GM23338 (cell line): ENCODE data around the gene OPRL1. TPM values are rescaled to one million over a fixed set of nuclear protein-coding genes. Genes with fewer than 3 reads are reported as not detected.

ENCODE experiments used
- ATAC-seq: fragments of 200-7000 bp; cut with Tn5 transposase; 3 replicates; pipeline ENCODE4 v1.9.1; 2020
- DNase-seq: peaks from one replicate; pipeline ENCODE4 v3.0.0-alpha.2; 2015; ENCODE audit warnings: low spot score
- H2AFZ ChIP-seq: fragments of 200-600 bp; sonication (generic); 2 replicates; pipeline ENCODE4 v1.8.0; 2016; ENCODE audit warnings: antibody characterized with exemption, mild to moderate bottlenecking, moderate library complexity
- H3F3A ChIP-seq: fragments of 200-600 bp; sonication (generic); replicated peaks from 2 replicates; pipeline ENCODE4 v1.8.0; 2017; ENCODE audit warnings: antibody characterized with exemption, mixed run types, low read depth
- H3K27ac ChIP-seq: fragments of 200-600 bp; sonication (generic); 2 replicates; pipeline ENCODE4 v1.6.1; 2016; ENCODE audit warnings: low read depth
- H3K27me3 ChIP-seq: fragments of 200-600 bp; sonication (generic); 2 replicates; pipeline ENCODE4 v1.8.0; 2016; ENCODE audit warnings: mild to moderate bottlenecking, mixed run types, moderate library complexity; ENCODE audit not compliant: insufficient read depth
- H3K36me3 ChIP-seq: fragments of 200-600 bp; sonication (generic); 2 replicates; pipeline ENCODE4 v1.8.0; 2016; ENCODE audit warnings: mild to moderate bottlenecking; ENCODE audit not compliant: insufficient read depth
- H3K4me1 ChIP-seq: fragments of 200-600 bp; sonication (generic); 2 replicates; pipeline ENCODE4 v1.8.0; 2016; ENCODE audit warnings: mild to moderate bottlenecking, moderate library complexity; ENCODE audit not compliant: insufficient read depth
- H3K4me2 ChIP-seq: fragments of 200-600 bp; sonication (generic); 2 replicates; pipeline ENCODE4 v1.7.1; 2017; ENCODE audit warnings: mixed run types
- H3K4me3 ChIP-seq: fragments of 200-600 bp; sonication (generic); 2 replicates; pipeline ENCODE4 v1.6.1; 2016; ENCODE audit warnings: mixed run types
- H3K79me2 ChIP-seq: fragments of 200-600 bp; sonication (generic); replicated peaks from 2 replicates; pipeline ENCODE4 v1.8.0; 2017; ENCODE audit warnings: mild to moderate bottlenecking; ENCODE audit not compliant: insufficient read depth
- H3K9me2 ChIP-seq: fragments of 200-600 bp; sonication (generic); 2 replicates; pipeline ENCODE4 v1.8.0; 2017; ENCODE audit not compliant: insufficient read depth
- H4K20me1 ChIP-seq: fragments of 200-600 bp; sonication (generic); replicated peaks from 2 replicates; pipeline ENCODE4 v1.8.0; 2017; ENCODE audit warnings: mild to moderate bottlenecking; ENCODE audit not compliant: insufficient read depth
- H3K27ac Mint-ChIP-seq: 2 replicates; pipeline ENCODE4 v1.8.0; 2020; ENCODE audit warnings: inconsistent platforms, mild to moderate bottlenecking, moderate library complexity, mixed read lengths
- H3K27me3 Mint-ChIP-seq: 3 replicates; pipeline ENCODE4 v1.8.0; 2022; ENCODE audit warnings: low read depth, mild to moderate bottlenecking, moderate library complexity, mixed read lengths, inconsistent platforms; ENCODE audit not compliant: insufficient read depth, poor library complexity
- H3K36me3 Mint-ChIP-seq: 3 replicates; pipeline ENCODE4 v1.8.0; 2021; ENCODE audit warnings: low read depth, mild to moderate bottlenecking, inconsistent platforms, moderate library complexity, mixed read lengths
- H3K4me1 Mint-ChIP-seq: 3 replicates; pipeline ENCODE4 v1.8.0; 2020; ENCODE audit warnings: mild to moderate bottlenecking, inconsistent platforms, mixed read lengths
- H3K4me3 Mint-ChIP-seq: 3 replicates; pipeline ENCODE4 v1.8.0; 2021; ENCODE audit warnings: moderate library complexity, mild to moderate bottlenecking, inconsistent platforms, mixed read lengths
- H3K9me3 Mint-ChIP-seq: 3 replicates; pipeline ENCODE4 v1.8.0; 2020; ENCODE audit warnings: moderate library complexity, mild to moderate bottlenecking, inconsistent platforms, mixed read lengths
- CREB1 ChIP-seq: fragments of 250-450 bp; sonication (Bioruptor Pico); IDR thresholded peaks from 2 replicates; pipeline ENCODE4 v1.5.0; 2020; ENCODE audit warnings: low read depth, mild to moderate bottlenecking, moderate library complexity
- CTCF ChIP-seq, 2 experiments: fragments of 200-600 bp in 1 of 2; sonication (generic) in 1 of 2; conservative IDR thresholded peaks; 2 replicates each; pipeline versions ENCODE4 v1.5.1 to v1.6.1; 2016 to 2017; ENCODE audit warnings: antibody characterized with exemption in 2 of 2, low read depth in 2 of 2, mild to moderate bottlenecking in 2 of 2, moderate library complexity in 1 of 2
- EZH2 ChIP-seq: fragments of 200-600 bp; sonication (generic); IDR thresholded peaks from one replicate; pipeline ENCODE4 v1.8.0; 2017; ENCODE audit warnings: antibody characterized with exemption, mild to moderate bottlenecking, low read depth; ENCODE audit not compliant: unreplicated experiment
- EZH2phosphoT487 ChIP-seq: fragments of 200-600 bp; sonication (generic); IDR thresholded peaks from one replicate; pipeline ENCODE4 v1.8.1; 2018; ENCODE audit warnings: antibody characterized with exemption; ENCODE audit not compliant: unreplicated experiment
- REST ChIP-seq: IDR thresholded peaks from one replicate; pipeline ENCODE4 v1.6.1; 2018; ENCODE audit warnings: antibody characterized with exemption; ENCODE audit not compliant: unreplicated experiment
- STAT1 ChIP-seq: IDR thresholded peaks from one replicate; pipeline ENCODE4 v1.6.1; 2016; ENCODE audit warnings: antibody characterized with exemption; ENCODE audit not compliant: unreplicated experiment
- ZNF114 ChIP-seq: fragments of 250-450 bp; sonication (Bioruptor Pico); IDR thresholded peaks from 2 replicates; pipeline ENCODE4 v1.5.0; 2020; ENCODE audit warnings: mild to moderate bottlenecking, moderate library complexity
- ZNF331 ChIP-seq: fragments of 250-450 bp; sonication (Bioruptor Pico); IDR thresholded peaks from 2 replicates; pipeline ENCODE4 v1.5.0; 2020; ENCODE audit warnings: low read depth, mild to moderate bottlenecking, moderate library complexity
- ZNF462 ChIP-seq: fragments of 250-450 bp; sonication (Bioruptor Pico); IDR thresholded peaks from 2 replicates; pipeline ENCODE4 v1.5.0; 2020; ENCODE audit warnings: mild to moderate bottlenecking, moderate library complexity
- polyA plus RNA-seq: library from polyadenylated mRNA; unstranded; fragments of >200 nt; fragmentation: Nextera tagmentation; extraction: Ambion mirVana; gene quantifications from 2 replicates; pipeline ENCODE4 v1.2.1, GENCODE V29; 2016
- total RNA-seq: library from RNA; depleted of rRNA; stranded (reverse); fragments of >200 nt; shearing (Covaris generic); gene quantifications from 2 replicates; pipeline ENCODE4 v1.2.3, GENCODE V29; 2014

OPRL1 gene
- total and polyA plus RNA-seq, 2 experiments from 2014 or later = 0.27 to 1.1 TPM

- H3K9me3 Mint-ChIP-seq = no peaks in the 10 kb centered on the region
- peaks cover 22% of the 10 kb centered on the region; the same call in 1 of the 2 replicates for H3K4me1 ChIP-seq
- no peaks in the 10 kb centered on the region for H3K36me3 Mint-ChIP-seq
- H3K27ac ChIP-seq = no peak overlapping the region
- no peak overlapping the region for H2AFZ ChIP-seq
- H3K4me3 ChIP-seq = peak overlapping the region; percentile 75
- H3K27ac Mint-ChIP-seq = no peak overlapping the region
- H4K20me1 ChIP-seq = no peaks in the 10 kb centered on the region
- 0 out of 2 replicates have a peak, but pooled peaks cover 5% of the 10 kb centered on the region for H3F3A ChIP-seq
- H3K27me3 Mint-ChIP-seq = peaks cover 34% of the 10 kb centered on the region
- peak overlapping the region; percentile 88 for H3K4me2 ChIP-seq
- peaks cover 30% of the 10 kb centered on the region for H3K27me3 ChIP-seq
- ATAC-seq (no peak), DNase-seq (no peak)
- H3K4me1 Mint-ChIP-seq = peaks cover 29% of the 10 kb centered on the region; the same call in 2 of the 3 replicates
- peak overlapping the region; percentile 68 for H3K4me3 Mint-ChIP-seq
- H3K79me2 ChIP-seq = no peaks in the 10 kb centered on the region
- H3K36me3 ChIP-seq = no peaks in the 10 kb centered on the region
- H3K9me2 ChIP-seq = no peaks in the 10 kb centered on the region
- TF ChIP-seq ZNF331 (CRISPR knock-in tag) (no peak), REST (no peak), STAT1 (no peak), ZNF114 (CRISPR knock-in tag) (no peak), CREB1 (CRISPR knock-in tag) (no peak), EZH2phosphoT487 (no peak), EZH2 (no peak), CTCF (conservative IDR thresholded peaks at IDR 0.05; ENCODE audit: low read depth in 2 of 2) (no peak), ZNF462 (CRISPR knock-in tag) (no peak)
Observed at GRCh38 chr20:64078934-64079272, 979 bp upstream of the OPRL1 start.
